HG02840 (cell line): ENCODE results near the gene USP27X.
A peak's percentile ranks its signal among the peaks of the same experiment; 100 is the strongest.

Source experiments
- ATAC-seq: cut with Tn5 transposase; IDR thresholded peaks from one replicate; pipeline ENCODE4 v1.9.1; 2021; ENCODE audit warnings: mild to moderate bottlenecking, moderate library complexity, moderate number of reproducible peaks; ENCODE audit not compliant: unreplicated experiment, low FRiP score

Gene USP27X

DNA sequence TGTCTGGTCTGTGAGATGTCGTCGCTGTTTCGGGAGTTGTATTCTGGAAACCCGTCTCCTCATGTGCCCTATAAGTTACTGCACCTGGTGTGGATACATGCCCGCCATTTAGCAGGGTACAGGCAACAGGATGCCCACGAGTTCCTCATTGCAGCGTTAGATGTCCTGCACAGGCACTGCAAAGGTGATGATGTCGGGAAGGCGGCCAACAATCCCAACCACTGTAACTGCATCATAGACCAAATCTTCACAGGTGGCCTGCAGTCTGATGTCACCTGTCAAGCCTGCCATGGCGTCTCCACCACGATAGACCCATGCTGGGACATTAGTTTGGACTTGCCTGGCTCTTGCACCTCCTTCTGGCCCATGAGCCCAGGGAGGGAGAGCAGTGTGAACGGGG is 1.4 kb downstream of the USP27X start:
- no peak for ATAC-seq

DNA sequence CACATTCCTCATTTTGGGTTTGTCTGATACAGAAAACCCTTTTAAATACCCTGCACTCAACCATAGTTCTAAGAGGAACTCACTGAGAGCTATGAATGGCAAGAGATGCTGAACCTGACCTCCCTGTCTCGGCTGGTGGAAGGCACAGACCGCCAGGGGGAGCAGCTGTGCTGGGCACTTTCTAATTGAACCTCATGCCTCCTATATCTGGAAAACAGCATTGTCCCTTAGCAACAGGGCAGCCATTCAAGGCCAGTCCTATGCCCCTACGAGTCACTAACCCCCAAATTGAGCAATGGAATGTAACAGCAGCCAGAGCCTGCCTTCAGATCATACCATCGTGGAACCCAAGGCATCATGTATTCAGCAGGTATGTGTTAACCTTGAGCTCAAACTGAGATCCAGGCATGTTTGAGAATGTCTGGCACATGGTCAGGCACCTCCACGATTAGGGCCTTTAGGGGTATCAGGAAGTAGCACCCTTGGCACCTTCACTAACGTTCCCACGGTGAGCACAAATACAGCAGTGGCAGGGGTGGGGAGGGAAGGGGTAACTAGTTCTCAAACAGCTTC is 5.1 kb downstream of the USP27X start:
- ATAC-seq, result no peak

- ATAC-seq, result no peak
These were observed 13.3 kb downstream of the USP27X start for GRCh38 chrX:49892542-49892941.

- ATAC-seq, result no peak
These were observed 17.7 kb downstream of the USP27X start for GRCh38 chrX:49896951-49897350.

DNA sequence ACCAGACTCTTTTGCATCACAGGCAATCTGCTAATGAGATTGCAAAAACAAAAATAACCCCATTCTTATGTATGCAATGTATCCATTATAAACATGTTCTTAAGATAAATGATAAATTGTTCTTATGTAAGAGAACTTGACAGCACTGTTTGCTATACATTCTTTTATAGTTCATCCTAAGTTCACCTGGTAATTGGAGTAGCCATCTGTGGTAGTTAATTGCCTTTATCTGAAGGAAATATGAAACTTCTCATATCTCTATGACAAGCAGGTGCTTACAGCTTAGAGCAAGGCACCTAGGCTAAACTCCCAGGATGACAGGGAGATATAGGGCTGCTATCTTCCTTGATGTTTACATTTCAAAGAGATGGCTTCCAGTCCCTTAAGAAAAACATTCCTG is 21.8 kb downstream of the USP27X start:
- ATAC-seq, result no peak

- no peak for ATAC-seq
These were observed 31.1 kb downstream of the USP27X start for GRCh38 chrX:49910344-49910743.

DNA sequence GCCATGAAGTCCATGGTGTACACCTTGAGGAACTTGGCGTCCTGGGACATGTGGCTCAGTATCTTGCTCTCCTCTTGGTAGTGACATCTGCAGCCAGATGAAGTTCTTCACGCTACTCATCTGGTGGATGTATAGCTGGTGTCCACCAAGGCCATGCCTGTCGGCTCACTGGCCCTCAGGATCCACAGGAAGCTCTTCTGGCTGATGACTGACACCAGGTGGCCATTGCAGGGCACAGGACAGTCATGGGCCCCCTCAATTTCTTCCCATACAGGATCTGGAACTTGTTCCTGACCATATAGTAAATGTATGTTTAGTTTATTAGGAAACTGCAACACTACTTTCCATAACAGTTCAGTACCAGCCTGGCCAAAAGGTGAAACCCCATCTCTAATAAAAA is 32.8 kb downstream of the USP27X start:
- ATAC-seq, result no peak

- ATAC-seq, result no peak
These were observed 33.6 kb downstream of the USP27X start for GRCh38 chrX:49912861-49913260.

- ATAC-seq, result peak; percentile 58
These were observed 36.3 kb downstream of the USP27X start for GRCh38 chrX:49915361-49916222.

DNA sequence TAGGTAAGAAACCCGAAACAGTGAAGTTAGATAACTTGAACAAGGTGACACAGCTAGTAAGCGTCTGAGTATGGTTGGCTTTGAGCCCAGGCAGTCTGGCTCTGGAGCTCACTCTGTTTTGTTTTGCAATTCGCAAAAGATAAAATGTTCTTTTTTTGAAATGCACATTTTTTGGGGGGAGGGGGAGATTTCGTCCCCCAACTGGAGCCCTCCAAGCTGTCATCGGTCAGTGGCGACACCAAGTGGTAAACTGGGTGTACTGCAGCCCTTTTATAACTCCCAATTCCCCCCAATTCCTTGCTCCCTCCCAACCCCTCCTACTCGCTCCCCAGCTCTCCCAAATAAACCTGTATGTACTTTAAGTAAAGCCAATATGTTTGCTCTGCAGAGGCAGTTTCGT is 40.3 kb downstream of the USP27X start:
- no peak for ATAC-seq

GRCh38 chrX:49921109-49921508 is 41.8 kb downstream of the USP27X start:
- ATAC-seq, result no peak

- ATAC-seq, result peak; percentile 94
These were observed 43.3 kb downstream of the USP27X start, which contains the start of gene CLCN5 for GRCh38 chrX:49922291-49923241. Gene CLCN5, plus strand, starts transcription at chrX:49922596. Its CDS starts 2,703 bp downstream, at chrX:49925299.

DNA sequence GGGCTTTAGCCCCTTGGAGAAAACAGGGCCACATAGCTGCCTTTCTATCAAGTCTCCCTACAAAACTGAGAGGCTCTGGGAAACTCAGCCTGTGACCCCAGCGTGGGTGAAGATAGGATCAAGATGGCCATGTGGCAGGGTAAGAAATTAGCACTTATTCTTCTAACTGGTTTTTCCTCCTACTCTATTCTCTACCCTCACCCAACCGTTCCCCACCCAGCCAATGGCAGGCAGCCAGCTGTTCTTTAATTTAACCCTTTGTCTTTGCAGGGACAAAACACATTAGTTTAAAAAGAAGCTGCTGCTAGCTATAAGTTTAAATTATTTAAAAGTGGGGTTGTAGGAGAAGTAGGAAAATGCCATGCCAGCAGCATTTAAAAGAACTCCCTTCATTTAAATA is 45.9 kb downstream of the USP27X start:
- ATAC-seq, result no peak

DNA sequence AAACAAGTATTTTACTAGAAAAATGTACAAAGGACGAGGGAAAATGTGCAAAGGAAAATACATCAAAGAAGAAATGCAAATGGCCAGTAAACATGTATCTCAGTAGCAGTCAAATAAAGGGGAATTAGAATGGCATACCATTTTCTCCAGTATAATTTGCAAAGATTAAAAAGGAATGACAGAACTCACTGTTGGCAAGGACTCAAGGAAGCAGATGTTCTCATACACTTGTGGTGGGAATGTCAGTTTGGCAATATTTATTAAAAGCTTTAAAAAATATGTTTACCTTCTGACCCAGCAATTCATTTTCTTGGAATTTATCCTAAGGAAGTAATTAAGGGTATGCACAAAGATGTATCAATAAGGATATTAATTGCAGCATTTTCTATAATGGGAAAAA is 50.8 kb downstream of the USP27X start:
- ATAC-seq, result no peak
